AG04449 (cell line): Measurements from ENCODE around the gene NPR3.
A peak's percentile ranks its signal among the peaks of the same experiment; 100 is the strongest.

Experiments
- CTCF ChIA-PET: fragments of 350-600 bp; formaldehyde crosslinking; extraction: SDS; loops from one replicate; lab custom pipeline; 2021; ENCODE audit warnings: antibody characterized with exemption; lab: Yijun Ruan, JAX
- POLR2A ChIA-PET: fragments of 400-600, 350-600 bp; formaldehyde crosslinking; extraction: SDS; loops from one replicate; lab custom pipeline; 2020; ENCODE audit warnings: antibody characterized with exemption, inconsistent platforms; lab: Yijun Ruan, JAX
- DNase-seq: peaks from one replicate; pipeline ENCODE4 v3.0.0-alpha.2; 2010; ENCODE audit warnings: low read depth, low spot score
- H3K4me3 ChIP-seq: 2 replicates; pipeline ENCODE4 v1.5.1; 2011; ENCODE audit warnings: low read depth, mild to moderate bottlenecking, control low read depth, low read length
- CTCF ChIP-seq: IDR thresholded peaks from one replicate; pipeline ENCODE4 v1.5.1; 2011; ENCODE audit warnings: mild to moderate bottlenecking, moderate library complexity, low read length, control low read depth, inconsistent platforms; ENCODE audit not compliant: insufficient read depth; ENCODE audit errors: missing control alignments

NPR3 gene

GRCh38 chr5:32687499-32687831, 23.7 kb upstream of the NPR3 start:
- H3K4me3 ChIP-seq = no peak overlapping the region
- DNase-seq = no peak
- no peak for TF ChIP-seq CTCF
- POLR2A ChIA-PET = no interaction called here
- CTCF ChIA-PET = interaction anchor here (1.5 kb wide), 1 partner anchor 21 kb away, joined by 3 read pairs; no protein-coding TSS in a partner anchor

GRCh38 chr5:32690153-32690552, 21.0 kb upstream of the NPR3 start:
- ChIA-PET CTCF (interaction anchor here (0.7 to 1.4 kb wide), 6 partner anchors 18 to 743 kb away, joined by 3 to 4 read pairs (median 3); no protein-coding TSS in a partner anchor), POLR2A (no interaction called here)
- H3K4me3 ChIP-seq = no peak overlapping the region
- DNase-seq = no peak
- peak; percentile 16 for TF ChIP-seq CTCF

- ChIA-PET CTCF (interaction anchor here (1.0 to 1.4 kb wide), 2 partner anchors 17 to 491 kb away, joined by 3 read pairs; no protein-coding TSS in a partner anchor), POLR2A (no interaction called here)
- DNase-seq = no peak
- TF ChIP-seq CTCF = no peak
- no peak overlapping the region for H3K4me3 ChIP-seq
These were observed 20.5 kb upstream of the NPR3 start for GRCh38 chr5:32690666-32691065.

GRCh38 chr5:32692036-32692746, 18.9 kb upstream of the NPR3 start:
- ChIA-PET CTCF (interaction anchor here (0.8 to 1.2 kb wide), 2 partner anchors 19 to 221 kb away, joined by 3 read pairs; partner anchors contain the start of gene NPR3), POLR2A (interaction anchor here (0.6 to 1.0 kb wide), 2 partner anchors 19 to 581 kb away, joined by 4 to 5 read pairs; partner anchors contain the start of gene NPR3)
- H3K4me3 ChIP-seq = no peak overlapping the region
- no peak for TF ChIP-seq CTCF
- DNase-seq = peak; percentile 73

GRCh38 chr5:32703957-32704356, 7.2 kb upstream of the NPR3 start:
- ChIA-PET CTCF (no interaction called here), POLR2A (no interaction called here)
- DNase-seq = no peak
- H3K4me3 ChIP-seq = no peak overlapping the region
- TF ChIP-seq CTCF = no peak

GRCh38 chr5:32707418-32707997, 3.6 kb upstream of the NPR3 start:
- DNase-seq = no peak
- H3K4me3 ChIP-seq = no peak overlapping the region
- peak; percentile 9 for TF ChIP-seq CTCF
- POLR2A ChIA-PET = interaction anchor here (0.6 kb wide), 1 partner anchor 103 kb away, joined by 3 read pairs; no protein-coding TSS in a partner anchor
- CTCF ChIA-PET = interaction anchor here (0.6 to 9.3 kb wide), 32 partner anchors 8 to 716 kb away, joined by 3 to 115 read pairs (median 4); no protein-coding TSS in a partner anchor
